ENCODE data around the gene ETV2. TPM values are rescaled to one million over a fixed set of nuclear protein-coding genes. Genes with fewer than 3 reads are reported as not detected.
A peak's percentile ranks its signal among the peaks of the same experiment; 100 is the strongest.

ETV2 gene
- polyA plus RNA-seq, 2 donors, result 3.4 to 5.6 TPM

DNA sequence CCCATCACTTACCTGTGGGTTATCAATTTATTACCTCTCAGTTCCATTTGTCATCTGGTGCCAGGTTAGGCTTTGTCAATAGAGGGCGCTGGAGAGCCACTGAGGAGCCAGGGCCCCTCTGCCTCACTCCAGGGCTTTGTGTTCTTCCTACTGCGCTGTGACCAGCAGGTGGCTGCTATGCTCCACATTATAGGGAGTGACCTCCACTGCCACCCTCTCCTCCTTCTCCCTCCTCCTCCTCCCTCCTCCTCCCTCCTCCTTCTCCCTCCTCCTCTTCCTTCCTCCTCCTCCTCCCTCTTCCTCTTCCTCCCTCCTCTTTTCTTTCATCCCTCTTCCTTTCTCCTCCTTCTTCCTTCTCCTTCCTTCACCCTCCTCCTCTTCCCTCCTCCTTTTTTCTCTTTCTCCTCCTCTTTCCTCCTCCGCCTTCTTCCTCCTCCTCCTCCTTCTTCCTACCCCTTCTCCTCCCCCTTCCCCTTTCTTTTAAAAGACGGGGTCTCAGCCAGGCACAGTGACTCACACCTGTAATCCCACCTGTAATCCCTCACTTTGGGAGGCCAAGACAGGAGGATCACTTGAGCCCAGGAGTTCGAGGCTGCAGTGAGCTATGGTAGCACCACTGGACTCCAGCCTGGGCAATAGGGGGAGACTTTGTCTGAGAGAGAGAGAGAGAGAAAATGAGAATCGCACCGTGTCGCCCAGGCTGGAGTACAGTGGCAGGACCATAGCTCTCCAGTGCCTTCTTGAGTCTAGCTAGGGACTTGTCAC, 52.5 kb downstream of the ETV2 start:
- H3K4me3 ChIP-seq (ENCODE audit: low read depth in 1 of 2, low read length in 2 of 2), result no peak overlapping the region
- no peaks in the 10 kb centered on the region for H3K36me3 ChIP-seq (ENCODE audit: control insufficient read depth in 2 of 2, insufficient read depth in 2 of 2, low read length in 1 of 2)
- H3K9me3 ChIP-seq (ENCODE audit: control insufficient read depth in 2 of 2, insufficient read depth in 1 of 2, low read depth in 1 of 2, low read length in 1 of 2), result no peaks in the 10 kb centered on the region
- peak overlapping the region in 1 of 2 donors; percentile 20 for H3K27ac ChIP-seq (ENCODE audit: low read depth in 2 of 2, low read length in 1 of 2)
- H3K4me1 ChIP-seq (ENCODE audit: control insufficient read depth in 2 of 2, insufficient read depth in 2 of 2, low read length in 1 of 2), result no peaks in the 10 kb centered on the region
- WGBS, 2 donors, result 27 to 34% methylated on average over 8 of the region's 8 CpGs
- no peaks in the 10 kb centered on the region for H3K27me3 ChIP-seq (ENCODE audit: control insufficient read depth in 1 of 2, insufficient read depth in 2 of 2, low read length in 2 of 2)

Other genes with a start within 250 kb of the ETV2 start
- 1 to 10 TPM in 1 of 2 donors, under 1 TPM in 1; 0.59 to 1.4 TPM for gene FFAR2, start 193.5 kb upstream of the ETV2 start, polyA plus RNA-seq
- 100 to 1,000 TPM; 109 to 238 TPM for gene KRTDAP, start 151.3 kb upstream of the ETV2 start, polyA plus RNA-seq
- gene DMKN, start 128.1 kb upstream of the ETV2 start, polyA plus RNA-seq, result 100 to 1,000 TPM; 223 to 315 TPM
- gene SBSN, start 113.4 kb upstream of the ETV2 start, polyA plus RNA-seq, result 1,000 to 10,000 TPM in 1 of 2 donors, 100 to 1,000 TPM in 1; 453 to 1,191 TPM
- gene GAPDHS, start 108.3 kb upstream of the ETV2 start, polyA plus RNA-seq, result not detected
- 100 to 1,000 TPM in 1 of 2 donors, 10 to 100 TPM in 1; 61.7 to 145 TPM for gene TMEM147, start 96.1 kb upstream of the ETV2 start, polyA plus RNA-seq
- gene ATP4A, start 78.1 kb upstream of the ETV2 start, polyA plus RNA-seq, result under 1 TPM; 0.02 to 0.12 TPM
- gene PMIS2, start 55.6 kb upstream of the ETV2 start, polyA plus RNA-seq, result not detected
- gene HAUS5, start 29.0 kb upstream of the ETV2 start, polyA plus RNA-seq, result 10 to 100 TPM; 10.1 to 24.1 TPM
- 10 to 100 TPM; 47.8 to 61.5 TPM for gene RBM42, start 12.7 kb upstream of the ETV2 start, polyA plus RNA-seq
- gene COX6B1, start 6.6 kb downstream of the ETV2 start, polyA plus RNA-seq, result 1,000 to 10,000 TPM; 1,022 to 1,339 TPM
- 10 to 100 TPM; 10.7 to 11.5 TPM for gene UPK1A, start 24.8 kb downstream of the ETV2 start, polyA plus RNA-seq
- under 1 TPM; 0.07 to 0.18 TPM for gene ZBTB32, start 62.8 kb downstream of the ETV2 start, polyA plus RNA-seq
- gene KMT2B, start 76.3 kb downstream of the ETV2 start, polyA plus RNA-seq, result 10 to 100 TPM; 21.5 to 33.8 TPM
- 1 to 10 TPM; 4.3 to 5.1 TPM for gene IGFLR1, start 100.7 kb downstream of the ETV2 start, polyA plus RNA-seq
- gene U2AF1L4, start 103.7 kb downstream of the ETV2 start, polyA plus RNA-seq, result 10 to 100 TPM; 17.4 to 43.4 TPM
- gene PSENEN, start 103.9 kb downstream of the ETV2 start, polyA plus RNA-seq, result 100 to 1,000 TPM in 1 of 2 donors, 10 to 100 TPM in 1; 62.5 to 128 TPM
- 10 to 100 TPM; 10.6 to 20.9 TPM for gene LIN37, start 106.8 kb downstream of the ETV2 start, polyA plus RNA-seq
- 10 to 100 TPM; 12.5 to 18.3 TPM for gene HSPB6, start 115.3 kb downstream of the ETV2 start, polyA plus RNA-seq
- gene PROSER3, start 116.4 kb downstream of the ETV2 start, polyA plus RNA-seq, result 10 to 100 TPM in 1 of 2 donors, 1 to 10 TPM in 1; 5.5 to 13.8 TPM
- 10 to 100 TPM in 1 of 2 donors, 1 to 10 TPM in 1; 5.7 to 20.8 TPM for gene ARHGAP33, start 133.8 kb downstream of the ETV2 start, polyA plus RNA-seq
- gene PRODH2, start 171.1 kb downstream of the ETV2 start, polyA plus RNA-seq, result not detected
- not detected for gene NPHS1, start 210.8 kb downstream of the ETV2 start, polyA plus RNA-seq
- gene KIRREL2, start 215.2 kb downstream of the ETV2 start, polyA plus RNA-seq, result under 1 TPM in 1 of 2 donors, not detected in 1; 0.02 TPM
- gene APLP1, start 226.8 kb downstream of the ETV2 start, polyA plus RNA-seq, result 1 to 10 TPM in 1 of 2 donors, under 1 TPM in 1; 0.69 to 1.4 TPM